Omental fat pad (tissue), 4 donors: ENCODE data around the gene ZNF804A. TPM values are rescaled to one million over a fixed set of nuclear protein-coding genes. Genes with fewer than 3 reads are reported as not detected.

Experiments used
- ATAC-seq: fragments of 150-250 bp; one replicate; pipeline ENCODE4 v1.9.1; 2016; ENCODE audit warnings: mild to moderate bottlenecking, moderate library complexity; ENCODE audit not compliant: low FRiP score
- DNase-seq: peaks from one replicate; pipeline ENCODE4 v3.0.0-alpha.2; 2019; ENCODE audit warnings: low spot score
- CTCF ChIP-seq, 3 donors: fragments of 450-650 bp; IDR thresholded peaks; one replicate each; pipeline ENCODE4 v1.5.1; 2016 to 2017; ENCODE audit warnings: antibody characterized with exemption in 3 of 3, mild to moderate bottlenecking in 3 of 3, moderate library complexity in 2 of 3
- total RNA-seq, 4 donors: library from RNA; depleted of rRNA; stranded (reverse); fragments of >200 nt; gene quantifications; one replicate each; pipeline ENCODE4 v1.1.0, GENCODE V29; 2016

Gene ZNF804A
- total RNA-seq, 4 donors from 2014 or later: 0.09 to 0.79 (median 0.60) TPM; not detected in 1

GRCh38 chr2:184599872-184600222, 1.5 kb downstream of the ZNF804A start:
- no peak for DNase-seq
- TF ChIP-seq CTCF (IDR thresholded peaks at IDR 0.05): no peak
- no peak for ATAC-seq

- TF ChIP-seq CTCF (IDR thresholded peaks at IDR 0.05): no peak
- DNase-seq: no peak
- ATAC-seq: no peak
Measured at GRCh38 chr2:184602734-184603133, 4.4 kb downstream of the ZNF804A start.

- ATAC-seq: no peak
- TF ChIP-seq CTCF (IDR thresholded peaks at IDR 0.05): no peak
- no peak for DNase-seq
Measured at GRCh38 chr2:184610891-184611290, 12.6 kb downstream of the ZNF804A start.

GRCh38 chr2:184611361-184612085, 13.2 kb downstream of the ZNF804A start:
- DNase-seq (no peak), ATAC-seq (no peak)
- TF ChIP-seq CTCF (IDR thresholded peaks at IDR 0.05): no peak

- ATAC-seq: no peak
- no peak for DNase-seq
- TF ChIP-seq CTCF (IDR thresholded peaks at IDR 0.05): no peak
Measured at GRCh38 chr2:184620367-184620766, 22.0 kb downstream of the ZNF804A start.

GRCh38 chr2:184624311-184624710, 26.0 kb downstream of the ZNF804A start:
- DNase-seq (no peak), ATAC-seq (no peak)
- TF ChIP-seq CTCF (IDR thresholded peaks at IDR 0.05): no peak

- TF ChIP-seq CTCF (IDR thresholded peaks at IDR 0.05): no peak
- DNase-seq (no peak), ATAC-seq (no peak)
Measured at GRCh38 chr2:184628051-184628450, 29.7 kb downstream of the ZNF804A start.
